Colonic mucosa (tissue), 4 donors: ENCODE measurements around the gene SND1. TPM values are rescaled to one million over a fixed set of nuclear protein-coding genes. Genes with fewer than 3 reads are reported as not detected.

Source experiments
- DNase-seq: peaks from one replicate; pipeline ENCODE4 v3.0.0-alpha.2; 2020
- H3K27ac ChIP-seq: fragments of 200-600 bp; one replicate; pipeline ENCODE4 v1.8.0; 2021
- H3K27me3 ChIP-seq: fragments of 200-600 bp; one replicate; pipeline ENCODE4 v1.8.0; 2021
- H3K36me3 ChIP-seq: fragments of 200-600 bp; one replicate; pipeline ENCODE4 v1.8.0; 2021
- H3K4me1 ChIP-seq: fragments of 200-600 bp; one replicate; pipeline ENCODE4 v1.8.0; 2021; ENCODE audit warnings: mild to moderate bottlenecking
- H3K4me3 ChIP-seq: fragments of 200-600 bp; one replicate; pipeline ENCODE4 v1.8.0; 2021
- H3K9ac ChIP-seq, 2 donors: one replicate each; pipeline ENCODE4 v1.7.0; 2013; ENCODE audit warnings: control low read depth in 2 of 2, low read depth in 2 of 2, low read length in 2 of 2
- H3K9me3 ChIP-seq: fragments of 200-600 bp; one replicate; pipeline ENCODE4 v1.8.0; 2021
- intact Hi-C: fragments of 100-400 bp; cut with DNase I; formaldehyde crosslinking; loops from one replicate; pipeline ENCODE4 v1.14.1; 2022
- total RNA-seq, 2 donors: library from RNA; stranded (reverse); fragmentation: NEBNext Ultra II Directional in 1 of 2; extraction: Animal tissue kit (Norgen Biotek cat#: 25700) in 1 of 2; gene quantifications; one replicate each; pipeline ENCODE4 v1.2.1, GENCODE V29; 2021
- TF ChIP-seq, protein P1 (sequence below): fragments of 200-600 bp; IDR thresholded peaks from one replicate; pipeline ENCODE4 v1.8.0; 2022; ENCODE audit warnings: antibody characterized with exemption, mild to moderate bottlenecking
- donor health status: healthy.
- donor health status: DM: no; HTN: no; CAD: no.
- donor health status: DM: no; HTN: no; CAD: no.

The SND1 gene
- total RNA-seq, 2 donors from 2014 or later = 134 to 163 TPM

DNA sequence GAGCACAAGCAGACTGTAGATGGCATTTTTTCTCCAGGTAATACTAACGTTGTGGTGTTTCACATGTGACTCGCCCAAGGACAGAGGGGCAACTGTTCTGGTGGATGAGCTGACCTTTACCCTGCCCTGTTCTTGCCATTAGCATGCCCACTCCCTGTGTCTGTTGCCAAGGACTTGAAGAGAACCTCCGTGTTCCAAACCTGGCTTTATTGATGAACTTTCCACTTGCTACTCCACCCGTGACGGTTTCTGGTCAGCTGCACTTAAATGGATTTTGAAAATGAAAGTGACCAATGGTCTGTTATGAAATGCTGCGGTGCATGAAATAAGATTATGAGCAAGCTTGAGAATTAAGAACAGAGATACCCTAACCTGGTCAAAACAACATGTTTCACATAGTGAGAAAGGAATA, 348.9 kb downstream of the SND1 start:
- Histone ChIP-seq H3K27ac (no peak overlapping the region), H3K4me3 (no peak overlapping the region), H3K9ac (no peak overlapping the region), H3K9me3 (no peaks in the 10 kb centered on the region), H3K27me3 (no peaks in the 10 kb centered on the region), H3K4me1 (no peaks in the 10 kb centered on the region), H3K36me3 (no peaks in the 10 kb centered on the region)
- no peak for DNase-seq
- intact Hi-C loops = no loop called here
- TF ChIP-seq, protein P1, sequence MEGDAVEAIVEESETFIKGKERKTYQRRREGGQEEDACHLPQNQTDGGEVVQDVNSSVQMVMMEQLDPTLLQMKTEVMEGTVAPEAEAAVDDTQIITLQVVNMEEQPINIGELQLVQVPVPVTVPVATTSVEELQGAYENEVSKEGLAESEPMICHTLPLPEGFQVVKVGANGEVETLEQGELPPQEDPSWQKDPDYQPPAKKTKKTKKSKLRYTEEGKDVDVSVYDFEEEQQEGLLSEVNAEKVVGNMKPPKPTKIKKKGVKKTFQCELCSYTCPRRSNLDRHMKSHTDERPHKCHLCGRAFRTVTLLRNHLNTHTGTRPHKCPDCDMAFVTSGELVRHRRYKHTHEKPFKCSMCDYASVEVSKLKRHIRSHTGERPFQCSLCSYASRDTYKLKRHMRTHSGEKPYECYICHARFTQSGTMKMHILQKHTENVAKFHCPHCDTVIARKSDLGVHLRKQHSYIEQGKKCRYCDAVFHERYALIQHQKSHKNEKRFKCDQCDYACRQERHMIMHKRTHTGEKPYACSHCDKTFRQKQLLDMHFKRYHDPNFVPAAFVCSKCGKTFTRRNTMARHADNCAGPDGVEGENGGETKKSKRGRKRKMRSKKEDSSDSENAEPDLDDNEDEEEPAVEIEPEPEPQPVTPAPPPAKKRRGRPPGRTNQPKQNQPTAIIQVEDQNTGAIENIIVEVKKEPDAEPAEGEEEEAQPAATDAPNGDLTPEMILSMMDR = no peak

GRCh38 chr7:128003167-128003566, 351.2 kb downstream of the SND1 start:
- no peaks in the 10 kb centered on the region for H3K36me3 ChIP-seq
- no peaks in the 10 kb centered on the region for H3K9me3 ChIP-seq
- intact Hi-C loops = no loop called here
- H3K27ac ChIP-seq = no peak overlapping the region
- TF ChIP-seq, protein P1 = no peak
- H3K4me1 ChIP-seq = no peaks in the 10 kb centered on the region
- H3K27me3 ChIP-seq = no peaks in the 10 kb centered on the region
- DNase-seq = no peak
- H3K4me3 ChIP-seq = no peak overlapping the region
- H3K9ac ChIP-seq = no peak overlapping the region

DNA sequence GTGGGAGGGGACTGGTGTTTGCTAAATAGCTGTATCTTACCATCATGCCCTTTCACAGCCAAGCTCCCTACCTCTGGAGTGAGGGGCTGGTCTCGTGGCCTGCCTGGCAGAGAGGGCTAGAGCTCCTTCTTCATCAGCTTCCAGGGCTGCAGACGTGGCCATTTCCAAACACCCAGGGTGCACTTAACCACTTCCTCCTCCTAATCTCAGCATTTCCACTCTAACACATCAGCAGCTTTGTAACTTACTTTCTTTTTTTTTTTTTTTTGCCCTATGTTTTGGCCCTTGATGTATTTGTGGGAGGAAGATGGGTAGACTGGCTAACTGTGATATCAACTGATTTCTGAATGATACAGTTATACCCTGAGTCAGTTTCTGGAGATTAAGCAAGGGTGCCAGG, 351.8 kb downstream of the SND1 start:
- Histone ChIP-seq H3K4me3 (no peak overlapping the region), H3K36me3 (no peaks in the 10 kb centered on the region), H3K4me1 (no peaks in the 10 kb centered on the region), H3K9me3 (no peaks in the 10 kb centered on the region), H3K27me3 (no peaks in the 10 kb centered on the region), H3K27ac (no peak overlapping the region), H3K9ac (no peak overlapping the region)
- intact Hi-C loops = no loop called here
- DNase-seq = no peak
- TF ChIP-seq, protein P1 = no peak

GRCh38 chr7:128004623-128005022, 352.6 kb downstream of the SND1 start:
- intact Hi-C loops = no loop called here
- no peaks in the 10 kb centered on the region for H3K4me1 ChIP-seq
- no peak overlapping the region for H3K4me3 ChIP-seq
- TF ChIP-seq, protein P1 = no peak
- no peak overlapping the region for H3K27ac ChIP-seq
- H3K9me3 ChIP-seq = no peaks in the 10 kb centered on the region
- DNase-seq = no peak
- H3K9ac ChIP-seq = no peak overlapping the region
- no peaks in the 10 kb centered on the region for H3K27me3 ChIP-seq
- H3K36me3 ChIP-seq = no peaks in the 10 kb centered on the region

GRCh38 chr7:128005117-128005516, 353.1 kb downstream of the SND1 start:
- no peak for DNase-seq
- intact Hi-C loops = no loop called here
- H3K4me1 ChIP-seq = no peaks in the 10 kb centered on the region
- H3K9me3 ChIP-seq = no peaks in the 10 kb centered on the region
- TF ChIP-seq, protein P1 = no peak
- no peak overlapping the region for H3K9ac ChIP-seq
- no peak overlapping the region for H3K4me3 ChIP-seq
- no peaks in the 10 kb centered on the region for H3K36me3 ChIP-seq
- H3K27ac ChIP-seq = no peak overlapping the region
- no peaks in the 10 kb centered on the region for H3K27me3 ChIP-seq

GRCh38 chr7:128005759-128006159, 353.8 kb downstream of the SND1 start:
- H3K27me3 ChIP-seq = no peaks in the 10 kb centered on the region

More at GRCh38 chr7:128005759-128006159, 353.8 kb downstream of the SND1 start:
- H3K9ac ChIP-seq = no peak overlapping the region
- no peaks in the 10 kb centered on the region for H3K36me3 ChIP-seq
- DNase-seq = no peak
- H3K4me3 ChIP-seq = no peak overlapping the region
- intact Hi-C loops = no loop called here
- TF ChIP-seq, protein P1 = no peak
- no peaks in the 10 kb centered on the region for H3K9me3 ChIP-seq
- no peak overlapping the region for H3K27ac ChIP-seq
- no peaks in the 10 kb centered on the region for H3K4me1 ChIP-seq
